Loucy (cell line): Measurements from ENCODE around the gene OR12D2.

Source experiments
- H2AFZ ChIP-seq: fragments of 200-600 bp; sonication (generic); 2 replicates; pipeline ENCODE4 v1.6.0; 2016; ENCODE audit warnings: antibody characterized with exemption, mild to moderate bottlenecking, low read length, moderate library complexity
- H3F3A ChIP-seq: fragments of 200-600 bp; 2 replicates; pipeline ENCODE4 v1.6.0; 2016; ENCODE audit warnings: antibody characterized with exemption, low read depth, mild to moderate bottlenecking
- H3K27me3 ChIP-seq: fragments of 200-600 bp; sonication (generic); 2 replicates; pipeline ENCODE4 v1.6.1; 2014; ENCODE audit warnings: low read length, mild to moderate bottlenecking; ENCODE audit not compliant: insufficient read depth, poor library complexity, severe bottlenecking
- H3K36me3 ChIP-seq: fragments of 200-600 bp; sonication (generic); 2 replicates; pipeline ENCODE4 v1.6.1; 2016; ENCODE audit warnings: low read length; ENCODE audit not compliant: insufficient read depth
- H3K4me1 ChIP-seq: fragments of 200-600 bp; sonication (generic); 2 replicates; pipeline ENCODE4 v1.5.1; 2014; ENCODE audit warnings: low read length, mild to moderate bottlenecking; ENCODE audit not compliant: insufficient read depth, poor library complexity, severe bottlenecking
- H3K4me2 ChIP-seq: fragments of 200-600 bp; sonication (generic); 2 replicates; pipeline ENCODE4 v1.6.0; 2014; ENCODE audit warnings: antibody characterized with exemption, low read length, low read depth, mild to moderate bottlenecking; ENCODE audit not compliant: poor library complexity, severe bottlenecking
- H3K4me3 ChIP-seq: fragments of 200-600 bp; sonication (generic); 2 replicates; pipeline ENCODE4 v1.5.1; 2014; ENCODE audit warnings: low read length, mild to moderate bottlenecking, mixed read lengths; ENCODE audit not compliant: poor library complexity, severe bottlenecking
- H3K79me2 ChIP-seq: fragments of 200-600 bp; sonication (generic); 2 replicates; pipeline ENCODE4 v1.6.1; 2014; ENCODE audit warnings: low read length; ENCODE audit not compliant: insufficient read depth
- H3K9ac ChIP-seq: fragments of 200-600 bp; sonication (generic); 2 replicates; pipeline ENCODE4 v1.6.0; 2014; ENCODE audit warnings: mild to moderate bottlenecking, low read depth, low read length, moderate library complexity; ENCODE audit not compliant: poor library complexity, severe bottlenecking
- H3K9me2 ChIP-seq: fragments of 200-600 bp; sonication (generic); replicated peaks from 2 replicates; pipeline ENCODE4 v1.6.1; 2016; ENCODE audit warnings: low read depth, low read length, mixed read lengths
- H3K9me3 ChIP-seq: fragments of 200-600 bp; sonication (generic); 2 replicates; pipeline ENCODE4 v1.6.1; 2014; ENCODE audit warnings: mild to moderate bottlenecking, antibody characterized with exemption, low read length, low read depth; ENCODE audit not compliant: insufficient read depth
- H4K20me1 ChIP-seq: fragments of 200-600 bp; sonication (generic); 2 replicates; pipeline ENCODE4 v1.6.0; 2014; ENCODE audit warnings: antibody characterized with exemption, low read length, mild to moderate bottlenecking; ENCODE audit not compliant: insufficient read depth, poor library complexity, severe bottlenecking
- EZH2phosphoT487 ChIP-seq: fragments of 200-600 bp; IDR thresholded peaks from 2 replicates; pipeline ENCODE4 v1.6.1; 2018; ENCODE audit warnings: antibody characterized with exemption, mild to moderate bottlenecking, moderate library complexity, borderline replicate concordance
- TF ChIP-seq, protein P1 (sequence below): fragments of 200-600 bp; sonication (generic); conservative IDR thresholded peaks from 2 replicates; pipeline ENCODE4 v1.5.1; 2014; ENCODE audit warnings: mild to moderate bottlenecking, antibody characterized with exemption, low read length

OR12D2 gene

DNA sequence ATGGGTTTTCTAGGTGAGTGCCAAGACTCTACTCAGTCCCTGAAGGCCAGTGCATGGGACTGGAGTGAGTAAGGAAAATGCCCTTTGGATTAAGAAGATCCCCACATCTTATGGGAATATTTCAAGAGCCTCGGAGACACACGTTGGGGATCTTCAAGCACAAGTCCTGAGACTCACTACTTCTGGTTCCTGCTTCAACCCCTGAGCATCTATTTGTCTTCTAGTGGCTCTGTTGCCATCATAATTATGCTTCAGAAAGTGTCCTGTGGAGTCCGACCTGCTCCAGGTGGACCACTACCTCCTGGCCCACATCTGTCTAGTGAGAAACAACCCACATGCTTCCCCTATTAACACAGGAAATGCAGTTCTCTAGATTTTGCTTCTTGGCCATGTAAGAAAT lies 26.7 kb upstream of the OR12D2 start, which contains the start of gene OR5V1:
Gene OR5V1, minus strand, starts transcription at position 101 of the 400 bp plus-strand sequence. CDS start 12,670 bp downstream, outside the sequence.
- Histone ChIP-seq H3K36me3 (no peaks in the 10 kb centered on the region), H3K27me3 (no peaks in the 10 kb centered on the region), H2AFZ (no peak within 1 kb of the TSS), H3F3A (no peaks in the 10 kb centered on the region), H4K20me1 (no peaks in the 10 kb centered on the region), H3K4me3 (no peak within 1 kb of the TSS), H3K9me3 (no peaks in the 10 kb centered on the region), H3K4me2 (no peak within 1 kb of the TSS), H3K4me1 (no peaks in the 10 kb centered on the region), H3K9me2 (no peaks in the 10 kb centered on the region), H3K9ac (no peak within 1 kb of the TSS), H3K79me2 (no peaks in the 10 kb centered on the region)
- TF ChIP-seq, protein P1, sequence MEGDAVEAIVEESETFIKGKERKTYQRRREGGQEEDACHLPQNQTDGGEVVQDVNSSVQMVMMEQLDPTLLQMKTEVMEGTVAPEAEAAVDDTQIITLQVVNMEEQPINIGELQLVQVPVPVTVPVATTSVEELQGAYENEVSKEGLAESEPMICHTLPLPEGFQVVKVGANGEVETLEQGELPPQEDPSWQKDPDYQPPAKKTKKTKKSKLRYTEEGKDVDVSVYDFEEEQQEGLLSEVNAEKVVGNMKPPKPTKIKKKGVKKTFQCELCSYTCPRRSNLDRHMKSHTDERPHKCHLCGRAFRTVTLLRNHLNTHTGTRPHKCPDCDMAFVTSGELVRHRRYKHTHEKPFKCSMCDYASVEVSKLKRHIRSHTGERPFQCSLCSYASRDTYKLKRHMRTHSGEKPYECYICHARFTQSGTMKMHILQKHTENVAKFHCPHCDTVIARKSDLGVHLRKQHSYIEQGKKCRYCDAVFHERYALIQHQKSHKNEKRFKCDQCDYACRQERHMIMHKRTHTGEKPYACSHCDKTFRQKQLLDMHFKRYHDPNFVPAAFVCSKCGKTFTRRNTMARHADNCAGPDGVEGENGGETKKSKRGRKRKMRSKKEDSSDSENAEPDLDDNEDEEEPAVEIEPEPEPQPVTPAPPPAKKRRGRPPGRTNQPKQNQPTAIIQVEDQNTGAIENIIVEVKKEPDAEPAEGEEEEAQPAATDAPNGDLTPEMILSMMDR, result no peak
- no peak for TF ChIP-seq EZH2phosphoT487

DNA sequence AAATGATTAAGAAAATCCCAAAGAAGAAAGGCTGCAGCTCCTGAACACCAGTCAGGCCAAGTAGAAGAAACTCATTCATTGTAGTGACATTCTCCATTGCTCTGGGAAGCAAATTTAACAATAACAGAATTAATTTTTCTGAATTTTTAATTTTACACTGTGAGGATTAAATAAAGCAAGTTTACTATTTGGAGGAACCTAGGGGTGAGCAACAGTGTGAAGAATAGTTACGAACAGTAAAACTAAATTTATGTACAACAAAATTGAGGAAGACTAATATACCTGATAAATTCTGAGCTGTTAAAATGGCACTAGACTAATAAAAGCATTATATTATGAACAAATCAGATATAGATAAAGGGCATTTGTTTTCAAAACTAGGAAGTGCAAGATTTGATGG lies 20.2 kb upstream of the OR12D2 start, which contains the start of gene OR12D3:
Gene OR12D3, minus strand, starts transcription at position 101 of the 400 bp plus-strand sequence. Its CDS starts 4 bp downstream, at position 97.
- H3F3A ChIP-seq, result no peaks in the 10 kb centered on the region
- H3K9ac ChIP-seq, result no peak within 1 kb of the TSS
- H3K79me2 ChIP-seq, result no peaks in the 10 kb centered on the region
- H3K4me3 ChIP-seq, result no peak within 1 kb of the TSS
- H2AFZ ChIP-seq, result no peak within 1 kb of the TSS
- H3K9me2 ChIP-seq, result no peaks in the 10 kb centered on the region
- H3K36me3 ChIP-seq, result no peaks in the 10 kb centered on the region
- no peaks in the 10 kb centered on the region for H3K4me1 ChIP-seq
- no peaks in the 10 kb centered on the region for H3K27me3 ChIP-seq
- no peak within 1 kb of the TSS for H3K4me2 ChIP-seq
- no peak for TF ChIP-seq EZH2phosphoT487
- TF ChIP-seq, protein P1, result no peak
- no peaks in the 10 kb centered on the region for H3K9me3 ChIP-seq
- H4K20me1 ChIP-seq, result no peaks in the 10 kb centered on the region

DNA sequence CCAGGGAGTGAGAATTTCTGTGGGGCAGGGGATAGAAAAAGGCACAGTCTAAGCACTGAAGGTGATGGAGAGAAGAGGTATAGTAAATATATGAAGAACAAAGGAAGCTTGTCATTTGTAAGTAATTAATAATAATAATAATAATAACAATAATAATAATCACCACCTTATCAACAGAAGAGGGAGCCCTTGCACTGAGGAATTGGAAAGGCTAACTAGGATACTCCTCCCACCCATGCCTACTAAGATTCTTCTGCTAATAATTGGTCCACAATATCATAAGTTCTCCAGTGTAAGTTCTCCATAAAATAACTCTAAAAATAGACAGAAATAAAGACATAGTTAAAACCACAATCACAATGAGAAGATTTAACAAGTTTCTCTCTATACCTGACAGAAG lies 19.4 kb upstream of the OR12D2 start:
- no peak overlapping the region for H3K9ac ChIP-seq
- H2AFZ ChIP-seq, result no peak overlapping the region
- H3K4me2 ChIP-seq, result no peak overlapping the region
- H3K4me1 ChIP-seq, result no peaks in the 10 kb centered on the region
- no peaks in the 10 kb centered on the region for H4K20me1 ChIP-seq
- no peak overlapping the region for H3K4me3 ChIP-seq
- no peaks in the 10 kb centered on the region for H3K9me2 ChIP-seq
- H3F3A ChIP-seq, result no peaks in the 10 kb centered on the region
- H3K27me3 ChIP-seq, result no peaks in the 10 kb centered on the region
- H3K9me3 ChIP-seq, result no peaks in the 10 kb centered on the region
- no peaks in the 10 kb centered on the region for H3K79me2 ChIP-seq
- TF ChIP-seq, protein P1, result 0 out of 2 replicates have a peak, but pooled peaks have one; percentile 39
- no peak for TF ChIP-seq EZH2phosphoT487
- H3K36me3 ChIP-seq, result no peaks in the 10 kb centered on the region
